HG03439 (cell line): ENCODE results near the gene C9orf57.
"Not testable (repeated sequence)": the region's sequence is repeated elsewhere in the genome, so short reads cannot be mapped to it uniquely, and the experiment has no call there.

Source experiments
- ATAC-seq: cut with Tn5 transposase; IDR thresholded peaks from one replicate; pipeline ENCODE4 v1.9.1; 2021; ENCODE audit warnings: mild to moderate bottlenecking, moderate library complexity; ENCODE audit not compliant: unreplicated experiment

C9orf57 gene, protein sequence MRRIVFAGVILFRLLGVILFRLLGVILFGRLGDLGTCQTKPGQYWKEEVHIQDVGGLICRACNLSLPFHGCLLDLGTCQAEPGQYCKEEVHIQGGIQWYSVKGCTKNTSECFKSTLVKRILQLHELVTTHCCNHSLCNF

GRCh38 chr9:72060513-72060912 is at the start of gene C9orf57:
Gene C9orf57, minus strand, starts transcription at chr9:72060613. Its CDS starts 1,282 bp downstream, at chr9:72059331.
- no peak for ATAC-seq

GRCh38 chr9:72102520-72102919 is 42.1 kb upstream of the C9orf57 start:
- ATAC-seq = no peak

GRCh38 chr9:72095520-72095919 is 35.1 kb upstream of the C9orf57 start:
- not testable (repeated sequence) for ATAC-seq

DNA sequence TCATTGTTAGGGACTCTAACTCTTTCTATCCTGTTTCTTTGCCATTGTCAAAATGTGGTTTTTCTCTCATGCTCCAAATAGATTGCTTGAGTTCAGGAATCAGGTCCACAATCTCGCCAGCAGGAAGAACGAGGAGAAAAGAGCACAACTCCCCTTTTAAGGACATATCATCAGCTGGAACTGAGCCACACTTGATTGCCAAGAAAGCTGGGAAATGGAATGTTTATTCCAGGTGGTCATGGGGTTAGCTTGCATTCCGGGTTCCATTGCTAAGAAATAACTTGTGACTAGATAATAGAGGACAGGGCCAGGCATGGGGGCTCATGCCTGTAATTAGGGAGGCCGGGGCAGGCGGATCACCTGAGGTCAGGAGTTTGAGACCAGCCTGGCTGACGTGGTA is 32.4 kb upstream of the C9orf57 start:
- ATAC-seq = no peak

- no peak for ATAC-seq
Observed at GRCh38 chr9:72089451-72090130, 29.2 kb upstream of the C9orf57 start.

DNA sequence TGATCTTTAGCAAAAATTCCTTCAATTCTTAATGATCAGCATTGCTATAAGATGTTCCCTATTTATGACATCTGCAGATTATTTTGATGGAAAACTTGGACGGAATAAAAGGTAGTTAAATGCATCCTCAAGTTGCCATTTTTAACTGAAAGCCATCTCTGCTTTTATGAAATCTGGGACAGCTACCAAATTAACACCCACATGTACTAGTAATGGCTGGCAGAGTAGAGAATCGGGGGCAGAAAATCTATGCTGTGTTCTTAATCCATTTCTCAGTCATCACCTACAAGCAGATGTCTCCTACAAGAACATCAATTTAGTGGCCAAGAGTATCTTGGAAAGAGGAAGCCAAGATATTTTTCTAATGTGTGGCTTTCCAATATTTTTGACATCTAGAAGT is 22.1 kb upstream of the C9orf57 start:
- no peak for ATAC-seq

DNA sequence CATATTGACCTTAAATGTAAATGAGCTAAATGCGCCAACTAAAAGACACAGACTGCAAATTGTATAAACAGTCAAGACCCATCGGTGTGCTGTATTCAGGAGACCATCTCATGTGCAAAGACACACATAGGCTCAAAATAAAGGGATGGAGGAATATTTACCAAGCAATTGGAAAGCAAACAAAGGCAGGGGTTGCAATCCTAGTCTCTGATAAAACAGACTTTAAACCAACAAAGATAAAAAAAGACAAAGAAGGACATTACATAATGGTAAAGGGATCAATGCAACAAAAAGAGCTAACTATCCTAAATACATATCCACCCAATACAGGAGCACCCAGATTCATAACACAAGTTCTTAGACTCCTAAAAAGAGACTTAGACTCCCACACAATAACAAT is 14.3 kb upstream of the C9orf57 start:
- not testable (repeated sequence) for ATAC-seq

- no peak for ATAC-seq
Observed at GRCh38 chr9:72065076-72065475, 4.7 kb upstream of the C9orf57 start.

GRCh38 chr9:72052122-72052521 is 8.3 kb downstream of the C9orf57 start:
- no peak for ATAC-seq

- ATAC-seq = no peak
Observed at GRCh38 chr9:72048850-72049249, 11.6 kb downstream of the C9orf57 start.

DNA sequence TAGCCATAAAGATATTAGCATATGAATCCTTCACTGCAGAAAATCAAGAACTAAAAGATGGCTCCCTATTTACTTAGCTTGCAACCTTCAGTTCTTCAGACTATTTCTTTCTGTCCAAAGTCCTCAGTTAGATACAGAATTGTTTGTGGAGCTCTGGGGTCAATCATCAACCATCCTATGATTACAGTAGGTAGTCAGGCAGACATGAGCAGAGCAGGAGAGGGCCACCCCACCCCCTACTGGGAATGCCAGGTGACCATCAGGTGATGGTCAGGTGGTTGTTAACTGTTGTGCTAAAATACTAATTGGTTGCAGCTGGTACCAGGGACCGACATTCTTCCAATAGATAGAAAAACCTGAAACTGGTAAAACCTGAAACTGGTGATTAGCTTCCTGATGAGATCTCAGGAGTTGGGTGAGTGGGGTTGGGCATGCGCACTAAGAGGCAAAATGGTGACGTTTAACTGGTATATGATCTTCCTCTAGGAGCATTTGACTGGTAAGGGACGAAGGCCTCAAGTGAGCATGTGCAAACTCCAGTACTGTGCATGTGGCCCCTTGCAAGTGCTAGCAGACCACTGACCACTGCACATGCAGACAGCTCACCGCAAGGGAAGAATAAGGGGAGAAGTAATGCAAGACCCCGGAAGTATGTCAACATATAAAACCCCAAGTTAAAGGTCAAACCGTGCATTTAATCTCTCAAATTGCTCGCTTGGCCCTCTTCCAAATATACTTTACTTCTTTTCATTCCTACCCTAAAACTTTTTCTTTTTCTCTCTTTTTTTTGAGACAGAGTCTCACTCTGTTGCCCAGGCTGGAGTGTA is 13.6 kb downstream of the C9orf57 start:
- no peak for ATAC-seq

DNA sequence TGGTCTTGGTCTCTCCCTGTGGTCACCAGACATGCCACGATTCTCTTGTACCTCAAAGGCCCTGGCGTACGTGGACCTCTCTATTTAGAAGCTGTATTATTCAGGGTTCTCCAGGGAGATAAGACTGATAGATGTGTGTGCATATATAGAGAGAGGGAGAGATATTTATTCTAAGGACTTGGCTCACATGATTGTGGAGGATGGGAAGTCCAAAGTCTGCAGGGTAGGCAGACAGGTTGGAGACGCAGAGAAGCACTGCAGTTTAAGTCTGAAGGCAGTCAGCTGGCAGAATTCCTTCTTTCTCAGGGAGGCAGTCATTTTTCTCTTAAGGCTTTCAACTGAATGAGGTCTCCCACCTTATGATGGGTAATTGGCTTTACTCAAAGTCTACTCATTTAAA is 16.3 kb downstream of the C9orf57 start:
- no peak for ATAC-seq

DNA sequence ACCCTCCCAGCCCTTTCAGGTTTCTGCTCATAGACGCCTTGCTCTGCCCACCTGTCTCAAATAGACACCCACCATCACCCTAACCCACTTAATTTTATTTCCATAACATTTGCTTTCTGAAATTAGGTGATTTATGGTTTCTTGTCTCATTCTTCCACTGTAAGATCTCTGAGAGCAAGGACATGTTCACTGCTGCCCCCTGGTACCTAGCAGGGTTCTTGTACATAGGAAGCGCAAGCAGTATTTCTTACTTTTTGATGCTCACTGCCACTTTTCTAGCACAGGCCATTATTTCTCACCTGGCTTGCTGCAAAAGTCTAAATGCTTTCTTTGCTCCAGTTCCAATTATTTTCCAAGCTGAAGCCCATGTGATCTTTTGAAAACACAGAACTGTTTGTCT is 16.8 kb downstream of the C9orf57 start:
- ATAC-seq = no peak

DNA sequence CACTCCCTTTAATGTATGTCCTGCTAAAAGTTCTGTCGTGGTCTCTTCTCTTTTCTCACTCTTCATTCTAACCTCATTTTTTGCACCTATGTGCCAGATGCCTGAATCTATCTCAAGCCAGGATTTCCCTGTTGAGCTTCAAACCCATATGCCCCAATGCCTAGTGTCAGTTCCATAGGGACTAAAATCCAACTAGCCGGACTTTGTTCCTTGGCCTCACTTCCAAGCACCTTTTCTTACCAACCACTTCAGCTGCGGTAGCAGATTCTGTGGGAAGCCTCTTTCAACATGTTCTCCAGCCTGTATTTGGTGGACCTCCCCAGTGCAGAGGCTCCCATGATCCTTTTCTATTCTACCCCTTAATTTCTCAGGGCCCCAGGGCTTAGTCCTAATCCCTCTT is 17.5 kb downstream of the C9orf57 start:
- ATAC-seq = no peak

GRCh38 chr9:72041775-72042194 is 18.6 kb downstream of the C9orf57 start:
- ATAC-seq = no peak

DNA sequence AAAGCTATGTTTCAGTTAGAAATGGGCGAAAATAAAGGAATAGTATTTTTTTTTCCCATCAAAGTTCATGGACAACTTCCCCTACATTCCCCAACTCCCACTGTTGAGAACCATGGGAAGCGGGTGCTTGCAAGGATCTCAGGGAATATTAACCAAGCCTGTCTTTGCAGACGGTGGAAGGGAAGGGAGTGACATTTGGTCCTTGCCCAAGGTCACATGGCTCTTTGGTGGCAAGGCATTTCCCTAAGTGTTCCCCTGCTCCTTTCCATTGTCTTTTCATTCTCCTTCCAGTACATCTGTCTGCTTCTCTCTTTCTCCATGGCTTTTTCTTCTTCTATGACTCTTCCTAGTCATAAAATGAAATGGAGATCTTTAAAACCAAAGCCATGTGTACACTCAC is 19.0 kb downstream of the C9orf57 start:
- no peak for ATAC-seq

DNA sequence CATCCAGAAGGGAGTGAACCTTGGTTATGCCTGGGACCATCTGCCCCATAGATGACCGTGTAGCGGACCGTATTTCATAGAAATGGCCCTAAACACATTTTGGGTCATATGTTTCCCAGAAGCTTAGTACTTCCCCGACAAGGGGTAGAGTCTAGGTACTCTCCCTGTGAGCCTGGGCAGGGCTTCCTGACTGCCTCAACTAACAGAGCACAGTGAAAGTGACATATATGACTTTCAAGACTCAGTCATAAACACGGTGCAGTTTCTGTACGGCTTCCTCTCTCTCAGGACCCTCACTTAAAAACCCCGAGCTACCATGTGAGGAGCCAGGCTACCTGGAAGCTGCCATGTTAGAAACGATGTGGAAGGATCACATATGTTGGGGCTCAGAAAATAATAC is 20.9 kb downstream of the C9orf57 start:
- no peak for ATAC-seq

- ATAC-seq = peak; percentile 60
Observed at GRCh38 chr9:72038890-72039410, 21.5 kb downstream of the C9orf57 start.

DNA sequence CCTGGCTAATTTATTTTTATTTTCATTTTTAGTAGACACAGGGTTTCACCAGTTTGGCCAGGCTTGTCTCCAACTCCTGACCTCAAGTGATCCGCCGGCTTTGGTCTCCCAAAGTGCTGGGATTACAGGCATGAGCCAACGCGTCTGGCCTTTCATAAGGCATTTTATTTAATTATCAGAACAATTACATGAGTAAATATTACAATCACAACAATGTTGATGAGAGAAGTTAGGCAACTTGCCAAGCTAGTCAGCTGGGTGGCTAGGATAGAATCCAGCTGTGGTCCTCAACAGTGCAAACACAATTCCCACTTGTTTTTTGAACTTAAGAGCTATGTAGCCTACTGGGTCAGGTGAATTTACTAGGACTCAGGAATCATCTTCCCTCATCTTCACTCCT is 22.0 kb downstream of the C9orf57 start:
- no peak for ATAC-seq

DNA sequence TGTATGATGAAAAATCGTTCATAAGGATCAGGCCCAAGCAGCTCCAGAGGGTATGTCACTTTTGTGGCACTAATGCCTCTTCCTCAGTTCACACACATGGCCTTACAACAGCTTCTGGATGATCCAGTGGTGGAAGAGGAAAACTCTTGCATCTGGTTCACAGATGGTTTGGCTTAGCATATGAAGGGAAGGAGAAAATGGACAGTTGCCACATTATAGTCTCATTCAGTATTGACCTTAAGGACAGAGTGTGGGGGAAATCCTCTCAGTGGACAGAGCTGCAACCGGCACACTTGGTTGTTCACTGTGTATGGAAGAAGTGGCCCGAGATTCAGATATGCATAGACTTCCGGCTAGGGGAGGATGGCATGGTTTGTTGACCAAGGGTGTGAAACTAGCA is 22.8 kb downstream of the C9orf57 start:
- no peak for ATAC-seq

- ATAC-seq = no peak
Observed at GRCh38 chr9:72030767-72031166, 29.6 kb downstream of the C9orf57 start.

- no peak for ATAC-seq
Observed at GRCh38 chr9:72029986-72030385, 30.4 kb downstream of the C9orf57 start.
